ENCODE measurements around the gene HDAC8. TPM values are rescaled to one million over a fixed set of nuclear protein-coding genes. Genes with fewer than 3 reads are reported as not detected.
"Not testable (repeated sequence)": the region's sequence is repeated elsewhere in the genome, so short reads cannot be mapped to it uniquely, and the experiment has no call there.

HDAC8 gene
- total RNA-seq, 2 experiments from 2014 or later, result 32.5 to 40.0 TPM

- intact Hi-C loops (cut with micrococcal nuclease; ENCODE audit: unreplicated experiment), result no loop called here
- Histone ChIP-seq H3K36me3 (ENCODE audit: insufficient read depth, low read length) (peaks cover 8% of the 10 kb centered on the region), H4K20me1 (ENCODE audit: insufficient read depth, low read length) (no peaks in the 10 kb centered on the region), H3K4me2 (ENCODE audit: low read length) (no peak overlapping the region), H3K9me3 (ENCODE audit: low read length) (no peaks in the 10 kb centered on the region), H3K4me1 (ENCODE audit: insufficient read depth, low read length, poor library complexity, severe bottlenecking) (no peaks in the 10 kb centered on the region), H3K79me2 (ENCODE audit: insufficient read depth, low read depth, low read length) (no peaks in the 10 kb centered on the region), H3K27ac (ENCODE audit: low read depth, low read length, poor library complexity, severe bottlenecking) (no peak overlapping the region), H2AFZ (ENCODE audit: low read length) (no peak overlapping the region), H3K9me2 (ENCODE audit: insufficient read depth, low read length) (no peaks in the 10 kb centered on the region), H3K4me3 (ENCODE audit: low read depth, low read length, poor library complexity, severe bottlenecking) (no peak overlapping the region)
- no peak for DNase-seq (ENCODE audit: low spot score)
- no peak for TF ChIP-seq EZH2phosphoT487 (IDR thresholded peaks at IDR 0.05; ENCODE audit: borderline replicate concordance, low read depth, low read length)
- CTCF ChIA-PET (ENCODE audit: unreplicated experiment), result no interaction called here
- BruUV-seq (replicated peaks), result no TSS peak
- POLR2A ChIA-PET, result no interaction called here
Observed at GRCh38 chrX:72461766-72462165, 110.9 kb downstream of the HDAC8 start.

GRCh38 chrX:72461288-72461687, 111.4 kb downstream of the HDAC8 start:
- H3K36me3 ChIP-seq (ENCODE audit: insufficient read depth, low read length), result peaks cover 8% of the 10 kb centered on the region
- TF ChIP-seq EZH2phosphoT487 (IDR thresholded peaks at IDR 0.05; ENCODE audit: borderline replicate concordance, low read depth, low read length) (no peak), CTCF (conservative IDR thresholded peaks at IDR 0.05; ENCODE audit: low read length) (no peak)
- CTCF ChIA-PET (ENCODE audit: unreplicated experiment), result no interaction called here
- H2AFZ ChIP-seq (ENCODE audit: low read length), result no peak overlapping the region
- H3K4me2 ChIP-seq (ENCODE audit: low read length), result no peak overlapping the region
- H3K9me2 ChIP-seq (ENCODE audit: insufficient read depth, low read length), result no peaks in the 10 kb centered on the region
- H3K27ac ChIP-seq (ENCODE audit: low read depth, low read length, poor library complexity, severe bottlenecking), result no peak overlapping the region
- no peak overlapping the region for H3K4me3 ChIP-seq (ENCODE audit: low read depth, low read length, poor library complexity, severe bottlenecking)
- no peaks in the 10 kb centered on the region for H4K20me1 ChIP-seq (ENCODE audit: insufficient read depth, low read length)
- DNase-seq (ENCODE audit: low spot score), result no peak
- POLR2A ChIA-PET, result no interaction called here
- no peaks in the 10 kb centered on the region for H3K79me2 ChIP-seq (ENCODE audit: insufficient read depth, low read depth, low read length)
- intact Hi-C loops (cut with micrococcal nuclease; ENCODE audit: unreplicated experiment), result no loop called here
- H3K9me3 ChIP-seq (ENCODE audit: low read length), result no peaks in the 10 kb centered on the region
- H3K4me1 ChIP-seq (ENCODE audit: insufficient read depth, low read length, poor library complexity, severe bottlenecking), result no peaks in the 10 kb centered on the region
- BruUV-seq (replicated peaks), result no TSS peak

GRCh38 chrX:72460715-72461114, 111.9 kb downstream of the HDAC8 start:
- H3K4me1 ChIP-seq (ENCODE audit: insufficient read depth, low read length, poor library complexity, severe bottlenecking), result no peaks in the 10 kb centered on the region
- intact Hi-C loops (cut with micrococcal nuclease; ENCODE audit: unreplicated experiment), result no loop called here
- CTCF ChIA-PET (ENCODE audit: unreplicated experiment), result no interaction called here
- H3K4me2 ChIP-seq (ENCODE audit: low read length), result no peak overlapping the region
- H3K36me3 ChIP-seq (ENCODE audit: insufficient read depth, low read length), result peaks cover 8% of the 10 kb centered on the region
- no peak for TF ChIP-seq CTCF (conservative IDR thresholded peaks at IDR 0.05; ENCODE audit: low read length)
- no peaks in the 10 kb centered on the region for H3K9me3 ChIP-seq (ENCODE audit: low read length)
- no peaks in the 10 kb centered on the region for H3K79me2 ChIP-seq (ENCODE audit: insufficient read depth, low read depth, low read length)
- H3K9me2 ChIP-seq (ENCODE audit: insufficient read depth, low read length), result no peaks in the 10 kb centered on the region
- no peak overlapping the region for H3K27ac ChIP-seq (ENCODE audit: low read depth, low read length, poor library complexity, severe bottlenecking)
- no peak overlapping the region for H3K4me3 ChIP-seq (ENCODE audit: low read depth, low read length, poor library complexity, severe bottlenecking)
- BruUV-seq (replicated peaks), result no TSS peak
- POLR2A ChIA-PET, result no interaction called here
- DNase-seq (ENCODE audit: low spot score), result no peak
- no peak overlapping the region for H2AFZ ChIP-seq (ENCODE audit: low read length)
- H4K20me1 ChIP-seq (ENCODE audit: insufficient read depth, low read length), result no peaks in the 10 kb centered on the region

- H3K9me2 ChIP-seq (ENCODE audit: insufficient read depth, low read length); DNase-seq (ENCODE audit: low spot score); POLR2A ChIA-PET; H3K4me1 ChIP-seq (ENCODE audit: insufficient read depth, low read length, poor library complexity, severe bottlenecking); CTCF ChIA-PET (ENCODE audit: unreplicated experiment); H2AFZ ChIP-seq (ENCODE audit: low read length); intact Hi-C loops (cut with micrococcal nuclease; ENCODE audit: unreplicated experiment); H3K79me2 ChIP-seq (ENCODE audit: insufficient read depth, low read depth, low read length); H3K9me3 ChIP-seq (ENCODE audit: low read length); H3K36me3 ChIP-seq (ENCODE audit: insufficient read depth, low read length); H3K4me2 ChIP-seq (ENCODE audit: low read length); BruUV-seq (replicated peaks); H4K20me1 ChIP-seq (ENCODE audit: insufficient read depth, low read length); H3K27ac ChIP-seq (ENCODE audit: low read depth, low read length, poor library complexity, severe bottlenecking); H3K4me3 ChIP-seq (ENCODE audit: low read depth, low read length, poor library complexity, severe bottlenecking): not testable (repeated sequence)
Observed at GRCh38 chrX:72449034-72449433, 123.6 kb downstream of the HDAC8 start.

- CTCF ChIA-PET (ENCODE audit: unreplicated experiment), result not testable (repeated sequence)
Observed at GRCh38 chrX:72440764-72441163, 131.9 kb downstream of the HDAC8 start.

More at GRCh38 chrX:72440764-72441163, 131.9 kb downstream of the HDAC8 start:
- H3K9me3 ChIP-seq (ENCODE audit: low read length); POLR2A ChIA-PET; H3K36me3 ChIP-seq (ENCODE audit: insufficient read depth, low read length); H3K4me1 ChIP-seq (ENCODE audit: insufficient read depth, low read length, poor library complexity, severe bottlenecking); DNase-seq (ENCODE audit: low spot score); H4K20me1 ChIP-seq (ENCODE audit: insufficient read depth, low read length); H3K4me3 ChIP-seq (ENCODE audit: low read depth, low read length, poor library complexity, severe bottlenecking); H3K27ac ChIP-seq (ENCODE audit: low read depth, low read length, poor library complexity, severe bottlenecking); H3K4me2 ChIP-seq (ENCODE audit: low read length); intact Hi-C loops (cut with micrococcal nuclease; ENCODE audit: unreplicated experiment); H2AFZ ChIP-seq (ENCODE audit: low read length); BruUV-seq (replicated peaks); H3K9me2 ChIP-seq (ENCODE audit: insufficient read depth, low read length); H3K79me2 ChIP-seq (ENCODE audit: insufficient read depth, low read depth, low read length): not testable (repeated sequence)

All from OCI-LY7 (cell line).